Effector memory CD4-positive, alpha-beta T cell (primary cell): Measurements from ENCODE around the gene DGCR2.

Experiments used
- DNase-seq, 3 donors: peaks; one replicate each; pipeline ENCODE4 v3.0.0-alpha.2; 2020
- H3K27ac ChIP-seq: 2 replicates; pipeline ENCODE4 v1.7.0; 2013; ENCODE audit warnings: mild to moderate bottlenecking, low read length, moderate library complexity; ENCODE audit not compliant: insufficient read depth, poor library complexity, severe bottlenecking
- H3K27me3 ChIP-seq: replicated peaks from 2 replicates; pipeline ENCODE4 v1.7.0; 2013; ENCODE audit warnings: mild to moderate bottlenecking, low read length; ENCODE audit not compliant: insufficient read depth, control insufficient read depth, poor library complexity, severe bottlenecking
- H3K36me3 ChIP-seq: 2 replicates; pipeline ENCODE4 v1.7.0; 2013; ENCODE audit warnings: mild to moderate bottlenecking, low read length, moderate library complexity; ENCODE audit not compliant: control insufficient read depth, insufficient read depth
- H3K4me1 ChIP-seq: 2 replicates; pipeline ENCODE4 v1.7.0; 2013; ENCODE audit warnings: low read length, mild to moderate bottlenecking; ENCODE audit not compliant: control insufficient read depth, insufficient read depth, poor library complexity, severe bottlenecking
- H3K4me3 ChIP-seq: 2 replicates; pipeline ENCODE4 v1.7.0; 2013; ENCODE audit warnings: low read length, low read depth, mild to moderate bottlenecking; ENCODE audit not compliant: insufficient read depth, poor library complexity, severe bottlenecking
- H3K9me3 ChIP-seq: 2 replicates; pipeline ENCODE4 v1.7.0; 2013; ENCODE audit warnings: mild to moderate bottlenecking, low read length, moderate library complexity; ENCODE audit not compliant: control insufficient read depth

The DGCR2 gene

DNA sequence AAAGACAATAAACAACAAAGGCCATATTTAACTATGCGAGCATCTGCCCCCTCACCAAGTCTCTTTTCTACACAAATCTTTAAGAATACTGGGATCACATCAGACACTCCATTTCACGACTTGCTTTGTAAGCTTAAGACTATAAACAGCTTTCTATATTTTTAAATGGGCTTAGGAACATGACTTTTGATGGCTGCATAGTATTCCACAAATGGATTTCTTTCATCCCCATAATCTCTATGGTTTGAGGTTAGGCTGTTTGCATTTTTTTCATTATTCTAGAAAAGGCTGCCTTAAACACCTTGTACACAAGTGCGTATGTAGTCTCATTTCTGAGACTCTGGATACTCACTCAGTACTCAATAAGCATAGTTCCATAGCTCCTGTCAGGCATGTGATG, 52.8 kb downstream of the DGCR2 start:
- Histone ChIP-seq H3K27me3 (no peaks in the 10 kb centered on the region), H3K27ac (no peak overlapping the region), H3K4me1 (no peaks in the 10 kb centered on the region), H3K9me3 (no peaks in the 10 kb centered on the region), H3K4me3 (no peak overlapping the region), H3K36me3 (peaks cover 61% of the 10 kb centered on the region)
- DNase-seq = no peak

DNA sequence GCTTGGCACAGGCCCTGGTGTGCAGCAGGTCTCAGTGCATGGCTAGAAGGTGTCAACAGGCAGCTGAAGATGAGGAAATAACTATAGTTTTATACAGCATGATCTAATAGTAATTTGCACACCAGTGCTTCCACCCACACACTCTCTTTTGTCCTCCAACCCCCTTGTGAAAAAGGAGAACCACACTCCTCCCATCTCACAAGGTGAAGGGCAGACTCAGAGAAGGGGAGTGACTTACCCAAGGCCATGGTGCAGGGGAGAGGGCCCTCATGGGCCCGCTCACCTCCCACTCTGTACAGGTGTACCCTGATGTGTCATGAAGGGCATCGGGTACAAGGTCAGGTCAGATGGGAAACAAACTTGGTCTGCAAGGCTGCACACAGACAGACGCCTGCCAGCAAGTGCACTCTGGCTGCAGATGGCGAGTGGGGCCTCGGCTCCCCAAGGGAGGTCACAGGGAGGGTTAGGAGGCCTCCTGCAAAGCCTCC, 53.4 kb downstream of the DGCR2 start:
- H3K27ac ChIP-seq = no peak overlapping the region
- H3K9me3 ChIP-seq = no peaks in the 10 kb centered on the region
- DNase-seq = no peak
- H3K36me3 ChIP-seq = peaks cover 67% of the 10 kb centered on the region
- no peaks in the 10 kb centered on the region for H3K4me1 ChIP-seq
- no peaks in the 10 kb centered on the region for H3K27me3 ChIP-seq
- no peak overlapping the region for H3K4me3 ChIP-seq

DNA sequence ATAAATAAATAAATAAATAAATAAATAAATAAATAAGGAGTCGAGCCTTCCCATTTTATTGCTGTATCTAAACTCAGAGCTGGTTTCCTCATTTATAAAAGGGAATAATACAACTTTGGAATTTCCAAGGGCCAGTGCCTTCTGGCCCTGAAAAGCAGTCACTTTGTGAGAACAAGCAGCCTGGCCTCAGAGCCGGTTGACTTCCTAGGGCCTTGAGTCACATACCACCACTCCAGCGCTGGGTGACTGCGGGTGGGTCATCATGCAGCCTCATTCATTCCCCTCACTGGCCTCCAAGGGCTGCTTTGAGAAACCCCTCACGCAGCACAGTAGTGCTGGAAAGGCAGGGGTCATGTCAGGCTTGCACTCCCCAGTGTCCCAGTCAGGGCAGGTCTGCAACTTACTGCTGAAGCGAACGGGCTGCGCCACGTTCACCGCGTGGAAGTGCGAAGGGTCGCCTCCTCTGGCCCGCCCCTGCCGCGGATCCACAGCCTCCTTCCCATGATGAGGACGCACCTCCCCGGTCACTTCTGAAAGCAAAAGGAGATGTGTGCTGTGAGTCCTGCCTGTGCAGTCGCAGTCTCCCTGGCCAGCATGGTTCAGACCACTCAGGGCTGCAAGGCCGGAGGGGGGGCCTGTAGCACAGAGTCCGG, 54.4 kb downstream of the DGCR2 start:
- Histone ChIP-seq H3K4me3 (no peak overlapping the region), H3K36me3 (peaks cover 74% of the 10 kb centered on the region), H3K4me1 (no peaks in the 10 kb centered on the region), H3K27ac (no peak overlapping the region), H3K9me3 (no peaks in the 10 kb centered on the region), H3K27me3 (no peaks in the 10 kb centered on the region)
- no peak for DNase-seq

- no peak for DNase-seq
- H3K9me3 ChIP-seq = no peaks in the 10 kb centered on the region
- H3K27ac ChIP-seq = no peak overlapping the region
- H3K4me3 ChIP-seq = no peak overlapping the region
- no peaks in the 10 kb centered on the region for H3K4me1 ChIP-seq
- no peaks in the 10 kb centered on the region for H3K27me3 ChIP-seq
- peaks cover 86% of the 10 kb centered on the region for H3K36me3 ChIP-seq
Observed at GRCh38 chr22:19066531-19067271, 55.5 kb downstream of the DGCR2 start.

- Histone ChIP-seq H3K4me3 (no peak overlapping the region), H3K4me1 (no peaks in the 10 kb centered on the region), H3K9me3 (no peaks in the 10 kb centered on the region), H3K27ac (no peak overlapping the region), H3K36me3 (peaks cover 90% of the 10 kb centered on the region), H3K27me3 (no peaks in the 10 kb centered on the region)
- no peak for DNase-seq
Observed at GRCh38 chr22:19065929-19066328, 56.3 kb downstream of the DGCR2 start.

GRCh38 chr22:19065298-19065859, 56.8 kb downstream of the DGCR2 start:
- H3K4me3 ChIP-seq = no peak overlapping the region
- peaks cover 93% of the 10 kb centered on the region for H3K36me3 ChIP-seq
- H3K9me3 ChIP-seq = no peaks in the 10 kb centered on the region
- H3K4me1 ChIP-seq = no peaks in the 10 kb centered on the region
- no peak for DNase-seq
- H3K27me3 ChIP-seq = no peaks in the 10 kb centered on the region
- H3K27ac ChIP-seq = no peak overlapping the region

DNA sequence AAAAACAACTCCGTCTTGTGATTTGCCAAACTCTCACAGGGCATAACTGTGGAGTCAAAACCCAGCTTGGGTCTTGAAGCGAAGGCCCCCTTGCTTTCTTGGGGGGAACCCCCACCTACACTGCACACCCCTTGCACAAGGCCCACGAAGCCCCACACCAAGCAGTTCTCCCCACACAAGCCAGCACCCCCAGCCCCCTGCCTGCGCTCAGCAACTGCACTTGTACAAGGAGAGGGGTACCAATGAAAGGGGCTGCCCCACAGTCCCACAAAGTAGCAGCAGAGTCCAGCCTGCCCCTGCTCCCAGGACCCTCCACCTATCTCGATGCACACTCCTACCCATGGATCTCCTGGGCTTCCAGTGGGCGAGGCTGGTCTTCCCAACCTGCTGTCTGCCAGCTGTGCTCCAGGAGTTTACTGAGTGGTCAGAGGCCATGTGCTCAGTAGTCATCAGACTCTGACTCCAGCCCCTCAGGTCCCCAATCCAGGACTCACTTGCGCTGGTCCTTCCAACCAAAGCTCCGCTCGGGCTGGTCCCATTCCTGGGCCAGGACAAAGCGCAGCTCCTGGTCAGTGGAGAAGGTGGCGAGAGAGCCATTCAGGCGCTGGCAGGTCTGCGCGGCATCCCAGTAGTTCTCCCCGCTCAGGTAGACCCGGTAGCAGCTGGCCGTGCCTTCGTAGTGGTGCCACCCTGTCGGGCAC, 57.7 kb downstream of the DGCR2 start:
- H3K36me3 ChIP-seq = peaks cover 95% of the 10 kb centered on the region
- no peaks in the 10 kb centered on the region for H3K4me1 ChIP-seq
- no peak overlapping the region for H3K4me3 ChIP-seq

GRCh38 chr22:19063581-19064353, 58.4 kb downstream of the DGCR2 start:
- Histone ChIP-seq H3K36me3 (peaks cover 95% of the 10 kb centered on the region), H3K9me3 (no peaks in the 10 kb centered on the region), H3K27me3 (no peaks in the 10 kb centered on the region), H3K27ac (no peak overlapping the region), H3K4me1 (no peaks in the 10 kb centered on the region), H3K4me3 (no peak overlapping the region)
- DNase-seq = no peak

More for the DNA sequence above, 57.7 kb downstream of the DGCR2 start:
- H3K27ac ChIP-seq = no peak overlapping the region
- H3K27me3 ChIP-seq = no peaks in the 10 kb centered on the region
- no peak for DNase-seq
- H3K9me3 ChIP-seq = no peaks in the 10 kb centered on the region

DNA sequence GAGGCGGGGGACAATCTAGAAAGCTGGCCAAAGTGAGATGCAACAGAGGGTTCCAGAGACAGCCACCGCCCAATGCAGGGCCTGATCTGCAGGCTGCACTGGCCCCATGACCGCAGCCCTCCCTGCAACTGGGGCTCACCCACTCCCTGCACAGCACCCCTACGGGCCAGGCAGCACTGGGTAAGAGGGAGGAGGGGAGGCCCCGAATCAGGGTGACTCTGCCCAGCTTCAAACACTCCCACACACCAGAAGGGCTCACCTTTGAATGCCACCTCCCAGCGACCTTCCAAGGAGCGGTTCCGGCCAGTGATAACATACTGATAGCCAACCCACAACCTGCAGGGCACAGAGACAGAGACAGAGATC, 59.3 kb downstream of the DGCR2 start:
- no peak for DNase-seq
- Histone ChIP-seq H3K27me3 (no peaks in the 10 kb centered on the region), H3K36me3 (peaks cover 95% of the 10 kb centered on the region), H3K4me1 (no peaks in the 10 kb centered on the region), H3K9me3 (no peaks in the 10 kb centered on the region), H3K27ac (no peak overlapping the region), H3K4me3 (no peak overlapping the region)
